ENCODE measurements around the gene MEF2C. TPM values are rescaled to one million over a fixed set of nuclear protein-coding genes. Genes with fewer than 3 reads are reported as not detected.
A peak's percentile ranks its signal among the peaks of the same experiment; 100 is the strongest.

Gene MEF2C
- total and polyA plus RNA-seq, 11 donors = 15.5 to 98.5 (median 56.2) TPM

- intact Hi-C loops (cut with DNase I) = loop anchor here in 2 of 10 donors (5.0 to 10.0 kb wide), 2 partner anchors 418 to 525 kb away; no protein-coding TSS in a partner anchor
- Histone ChIP-seq H3K27me3 (peaks cover 63 to 99% (median 97%) of the 10 kb centered on the region in 9 donors), H3K9me3 (no peaks in the 10 kb centered on the region), H3K4me3 (peak overlapping the region in 2 of 12 donors; percentile 3 to 22), H3K36me3 (no peaks in the 10 kb centered on the region), H3K27ac (no peak overlapping the region), H3K4me1 (peaks cover 0 to 29% (median 19%) of the 10 kb centered on the region in 12 donors)
- TF ChIP-seq CTCF (IDR thresholded peaks at IDR 0.05) = no peak
- TF ChIP-seq POLR2A (IDR thresholded peaks at IDR 0.05) = no peak
- WGBS, 4 donors = 6 to 8% (median 7%) methylated on average over 31 to 39 of the region's 39 CpGs
- ATAC-seq = no peak
- DNase-seq = no peak
These were observed 210.2 kb downstream of the MEF2C start for GRCh38 chr5:88672644-88673252.

- intact Hi-C loops (cut with DNase I) = loop anchor here in 2 of 10 donors (5.0 to 10.0 kb wide), 2 partner anchors 417 to 525 kb away; no protein-coding TSS in a partner anchor
- ATAC-seq (no peak), DNase-seq (no peak)
- Histone ChIP-seq H3K4me3 (no peak overlapping the region), H3K27ac (no peak overlapping the region), H3K36me3 (no peaks in the 10 kb centered on the region), H3K9me3 (no peaks in the 10 kb centered on the region), H3K27me3 (peaks cover 63 to 99% (median 97%) of the 10 kb centered on the region in 9 donors), H3K4me1 (peaks cover 0 to 32% (median 20%) of the 10 kb centered on the region in 12 donors)
- no peak for TF ChIP-seq CTCF (IDR thresholded peaks at IDR 0.05)
- no peak for TF ChIP-seq POLR2A (IDR thresholded peaks at IDR 0.05)
- 4 to 6% (median 5%) methylated on average over 25 of the region's 25 CpGs for WGBS, 4 donors
These were observed 211.2 kb downstream of the MEF2C start for GRCh38 chr5:88671505-88672499.

GRCh38 chr5:88671106-88671504, 211.9 kb downstream of the MEF2C start:
- no peak for ATAC-seq
- 0 to 9% (median 7%) methylated on average over 1 of the region's 1 CpG for WGBS, 4 donors
- Histone ChIP-seq H3K27me3 (peaks cover 61 to 100% (median 97%) of the 10 kb centered on the region in 9 donors), H3K27ac (no peak overlapping the region), H3K4me1 (peaks cover 0 to 37% (median 20%) of the 10 kb centered on the region in 12 donors), H3K4me3 (no peak overlapping the region), H3K36me3 (no peaks in the 10 kb centered on the region), H3K9me3 (no peaks in the 10 kb centered on the region)
- TF ChIP-seq CTCF (IDR thresholded peaks at IDR 0.05) = no peak
- TF ChIP-seq POLR2A (IDR thresholded peaks at IDR 0.05) = no peak
- no peak for DNase-seq
- intact Hi-C loops (cut with DNase I) = loop anchor here in 2 of 10 donors (5.0 to 10.0 kb wide), 2 partner anchors 416 to 524 kb away; no protein-coding TSS in a partner anchor
